HG03066 (cell line): Measurements from ENCODE around the gene CDC6.
"Not testable (repeated sequence)": the region's sequence is repeated elsewhere in the genome, so short reads cannot be mapped to it uniquely, and the experiment has no call there.

Experiments
- ATAC-seq: cut with Tn5 transposase; IDR thresholded peaks from one replicate; pipeline ENCODE4 v1.9.1; 2021; ENCODE audit warnings: low read depth; ENCODE audit not compliant: unreplicated experiment

CDC6 gene

DNA sequence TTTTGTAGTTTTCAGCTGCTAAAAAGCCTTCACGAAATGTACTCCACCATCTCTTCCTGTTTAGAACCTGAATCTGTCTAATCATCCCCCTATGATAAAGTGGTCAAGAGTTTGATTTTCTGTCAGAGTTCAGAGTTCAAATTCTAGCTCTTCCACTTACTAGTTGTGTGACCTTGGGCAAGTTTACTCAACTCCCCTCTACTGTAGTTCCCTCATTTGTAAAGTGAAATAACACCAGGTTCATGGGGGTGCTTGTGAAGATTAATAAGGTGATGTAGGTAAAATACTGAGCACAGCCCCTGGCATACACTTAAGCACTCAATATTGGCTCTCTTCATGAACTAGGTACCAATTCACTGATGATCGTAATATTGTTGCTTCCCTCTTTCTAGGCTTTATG lies 1.2 kb upstream of the CDC6 start:
- ATAC-seq: no peak

DNA sequence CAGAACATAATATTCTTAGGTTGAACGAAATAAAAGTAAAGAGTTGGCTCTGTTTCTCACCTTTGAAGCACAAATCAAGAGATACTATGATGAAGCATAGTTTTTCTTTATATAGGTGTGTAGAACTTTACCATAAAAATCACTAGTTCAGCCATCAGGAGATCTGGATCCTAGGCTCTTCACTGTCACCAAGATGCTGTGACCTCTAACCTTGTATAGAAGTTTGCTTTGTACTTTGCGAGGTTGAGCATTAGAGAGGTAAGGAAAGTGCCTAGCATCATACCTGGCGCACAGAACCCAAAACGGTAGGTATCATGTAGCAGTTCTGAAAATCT lies 553 bp upstream of the CDC6 start:
- no peak for ATAC-seq

DNA sequence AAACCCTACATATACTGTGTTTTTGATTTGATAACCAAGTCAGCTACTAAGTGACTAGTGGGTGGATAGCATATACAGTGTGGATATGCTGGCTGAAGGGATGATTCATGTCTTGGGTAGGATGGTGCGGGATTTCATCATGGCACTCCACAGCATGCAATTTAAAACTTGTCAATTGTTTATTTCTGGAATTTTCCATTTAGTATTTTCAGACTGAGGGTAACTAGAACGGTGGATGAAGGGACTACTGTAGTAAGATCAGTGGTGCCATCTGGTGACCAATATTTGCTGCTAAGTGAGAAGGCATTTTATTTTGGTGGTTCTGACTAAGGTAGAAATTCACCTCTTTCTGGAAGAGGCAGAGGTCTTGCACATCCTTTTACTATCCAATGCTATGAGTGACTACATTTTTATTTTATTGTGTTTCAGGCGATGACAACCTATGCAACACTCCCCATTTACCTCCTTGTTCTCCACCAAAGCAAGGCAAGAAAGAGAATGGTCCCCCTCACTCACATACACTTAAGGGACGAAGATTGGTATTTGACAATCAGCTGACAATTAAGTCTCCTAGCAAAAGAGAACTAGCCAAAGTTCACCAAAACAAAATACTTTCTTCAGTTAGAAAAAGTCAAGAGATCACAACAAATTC lies 3.1 kb downstream of the CDC6 start:
- no peak for ATAC-seq

DNA sequence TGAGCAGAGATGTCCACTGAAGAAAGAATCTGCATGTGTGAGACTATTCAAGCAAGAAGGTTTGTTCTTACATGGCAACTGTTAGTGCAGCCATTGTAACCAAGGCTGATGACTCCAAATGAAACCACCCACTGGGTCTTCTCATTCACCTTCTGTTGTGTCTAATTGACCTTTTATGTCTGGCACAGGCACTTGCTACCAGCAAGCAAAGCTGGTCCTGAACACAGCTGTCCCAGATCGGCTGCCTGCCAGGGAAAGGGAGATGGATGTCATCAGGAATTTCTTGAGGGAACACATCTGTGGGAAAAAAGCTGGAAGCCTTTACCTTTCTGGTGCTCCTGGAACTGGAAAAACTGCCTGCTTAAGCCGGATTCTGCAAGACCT lies 3.6 kb downstream of the CDC6 start:
- ATAC-seq: no peak

DNA sequence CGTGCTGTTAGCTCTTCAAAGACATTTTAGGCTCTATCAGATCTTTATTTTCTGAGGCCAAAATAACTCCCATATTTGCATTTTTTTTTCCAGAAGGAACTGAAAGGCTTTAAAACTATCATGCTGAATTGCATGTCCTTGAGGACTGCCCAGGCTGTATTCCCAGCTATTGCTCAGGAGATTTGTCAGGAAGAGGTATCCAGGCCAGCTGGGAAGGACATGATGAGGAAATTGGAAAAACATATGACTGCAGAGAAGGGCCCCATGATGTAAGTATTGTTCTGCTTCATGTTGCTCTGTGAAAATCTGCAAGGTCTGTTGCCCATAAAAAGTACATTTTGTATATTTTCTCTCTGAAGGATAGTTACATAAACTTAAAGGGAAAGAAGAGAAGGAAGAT lies 5.7 kb downstream of the CDC6 start:
- ATAC-seq: no peak

DNA sequence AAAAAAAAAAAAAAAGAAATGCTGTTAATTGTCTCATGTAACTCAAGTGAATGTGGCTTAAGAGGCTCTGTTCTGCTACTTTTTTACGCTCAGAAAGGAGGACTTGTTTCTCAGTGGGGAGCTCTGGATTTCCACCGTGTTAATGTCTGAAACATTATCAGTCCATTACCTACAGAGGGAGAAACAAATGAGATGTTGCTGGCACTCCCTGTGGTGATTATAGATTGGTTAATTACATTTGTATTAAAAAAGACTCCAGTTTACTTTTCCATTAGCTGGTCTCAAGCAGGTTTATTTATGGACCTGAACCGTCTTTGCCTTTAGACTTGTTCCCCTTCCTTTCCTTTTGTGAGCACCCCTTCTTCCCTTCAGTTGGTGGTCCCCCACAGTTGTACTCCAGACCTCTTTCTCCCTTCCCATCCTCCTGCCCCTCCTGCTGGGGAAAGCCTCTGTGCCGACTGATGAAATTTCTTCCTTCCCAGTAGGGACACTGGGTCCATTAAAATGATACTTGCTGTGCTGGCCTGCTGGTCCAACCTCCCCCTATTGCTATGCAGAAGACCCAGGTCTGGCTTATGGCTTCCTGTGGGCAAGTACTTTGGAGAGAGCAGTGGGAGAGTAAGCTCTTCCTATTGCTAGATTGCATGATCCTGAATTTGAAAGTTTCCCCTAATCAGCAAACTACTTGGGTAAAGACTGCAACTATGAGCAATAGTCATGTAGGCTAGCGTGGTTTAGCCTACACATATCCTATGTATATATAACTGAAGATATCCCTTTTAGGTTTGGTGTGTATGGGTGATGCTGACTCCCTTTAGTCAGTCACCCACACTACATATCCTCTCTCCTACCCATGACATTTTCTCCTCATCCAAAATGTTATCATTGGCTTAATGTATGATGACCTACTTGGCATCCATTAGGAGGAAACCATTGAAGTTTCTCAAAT lies 8.1 kb downstream of the CDC6 start:
- no peak for ATAC-seq

DNA sequence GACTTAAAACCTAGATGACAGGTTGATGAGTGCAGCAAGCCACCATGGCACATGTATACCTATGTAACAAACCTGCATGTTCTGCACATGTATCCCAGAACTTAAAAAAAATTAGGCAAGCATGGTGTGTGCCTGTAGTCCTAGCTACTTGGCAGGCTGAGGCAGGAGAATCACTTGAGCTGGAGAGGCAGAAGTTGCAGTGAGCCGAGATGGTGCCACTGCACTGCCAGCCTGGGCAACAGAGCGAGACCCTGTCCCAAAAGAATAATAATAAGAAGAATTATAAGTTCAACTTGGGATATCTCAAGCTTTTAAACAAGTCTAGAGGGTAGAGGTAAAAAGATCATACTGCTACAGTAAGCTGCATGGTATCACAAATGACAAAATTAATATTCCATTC lies 9.8 kb downstream of the CDC6 start:
- no peak for ATAC-seq

DNA sequence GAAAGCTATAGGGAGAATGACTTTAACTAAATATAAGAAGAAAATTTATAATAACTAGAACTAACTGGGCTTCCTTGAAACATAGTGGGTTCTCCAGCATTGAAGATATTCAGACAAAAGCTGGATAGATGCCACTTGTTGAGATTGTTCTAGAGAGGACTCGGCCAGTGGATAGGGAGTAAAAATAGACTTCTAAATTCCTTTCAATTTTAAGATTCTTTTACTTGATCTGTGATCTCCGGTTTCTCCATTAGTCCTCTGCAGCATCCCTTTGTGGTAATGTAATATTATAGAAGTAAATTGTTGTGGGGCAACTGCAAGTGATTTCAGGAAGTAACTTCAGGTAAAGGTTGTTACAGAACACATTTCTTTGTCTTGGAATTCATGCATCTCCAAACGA lies 11.0 kb downstream of the CDC6 start:
- no peak for ATAC-seq

DNA sequence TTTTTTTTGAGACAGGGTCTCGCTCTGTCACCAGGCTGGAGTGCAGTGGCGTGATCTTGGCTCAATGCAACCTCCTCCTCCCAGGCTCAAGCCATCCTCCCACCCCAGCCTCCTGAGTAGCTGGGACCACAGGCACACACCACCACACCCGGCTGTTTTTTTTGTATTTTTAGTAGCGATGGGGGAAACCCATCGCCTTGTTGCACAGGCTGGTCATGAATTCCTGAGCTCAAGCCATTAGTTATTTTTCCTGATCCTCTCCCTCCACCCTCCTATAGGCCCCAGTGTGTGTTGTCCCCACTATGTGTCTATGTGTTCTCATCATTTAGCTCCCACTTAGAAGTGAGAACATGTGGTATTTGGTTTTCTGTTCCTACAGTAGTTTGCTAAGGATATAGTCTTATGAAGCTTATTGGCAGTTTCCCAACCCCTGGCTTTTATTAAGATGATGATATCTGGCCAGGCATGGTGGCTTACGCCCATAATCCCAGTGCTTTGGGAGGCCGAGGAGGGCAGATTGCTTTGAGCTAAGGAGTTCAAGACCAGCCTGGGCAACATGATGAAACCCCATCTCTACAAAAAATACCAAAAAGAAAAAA lies 11.6 kb downstream of the CDC6 start:
- ATAC-seq: not testable (repeated sequence)

DNA sequence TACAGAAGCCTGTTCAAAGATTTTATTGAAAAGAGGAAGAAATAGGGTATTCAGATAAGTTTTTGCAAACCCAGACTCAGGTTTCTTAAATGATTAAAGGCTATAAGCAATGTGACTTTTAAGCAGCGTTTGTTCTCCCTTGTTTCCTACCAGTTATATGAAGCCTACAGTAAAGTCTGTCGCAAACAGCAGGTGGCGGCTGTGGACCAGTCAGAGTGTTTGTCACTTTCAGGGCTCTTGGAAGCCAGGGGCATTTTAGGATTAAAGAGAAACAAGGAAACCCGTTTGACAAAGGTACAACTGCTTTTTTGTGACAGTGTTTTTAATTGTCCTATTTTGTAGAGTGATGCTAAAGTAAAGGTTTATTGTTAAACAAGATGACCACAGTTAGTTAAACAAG lies 13.6 kb downstream of the CDC6 start:
- ATAC-seq: no peak

DNA sequence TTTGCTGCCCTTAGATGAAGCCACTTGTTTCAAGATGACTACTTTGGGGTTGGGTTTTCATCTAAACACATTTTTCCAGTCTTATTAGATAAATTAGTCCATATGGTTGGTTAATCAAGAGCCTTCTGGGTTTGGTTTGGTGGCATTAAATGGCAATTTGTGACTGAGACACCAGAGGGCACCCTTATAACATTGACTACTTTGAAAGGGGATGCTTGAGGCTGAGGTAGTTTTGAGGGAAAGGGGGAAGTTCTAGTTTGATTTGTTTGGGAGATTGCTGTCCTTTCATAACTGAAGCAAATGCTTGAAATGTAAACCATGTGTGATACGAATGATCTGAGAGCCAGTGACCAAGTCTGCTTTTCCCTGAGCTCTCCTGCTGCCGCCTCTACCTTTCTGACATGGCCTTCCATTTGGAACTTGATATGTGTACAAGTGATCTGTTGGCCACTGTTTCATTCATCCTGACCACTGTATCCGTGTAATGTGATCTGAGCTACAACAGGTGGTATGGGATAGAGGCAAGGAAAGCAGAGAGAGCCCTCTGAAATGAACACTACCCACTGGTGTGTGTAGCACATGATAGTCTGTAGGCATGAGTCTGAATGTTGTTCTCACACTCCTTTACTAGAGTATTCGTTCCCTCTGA lies 15.5 kb downstream of the CDC6 start:
- no peak for ATAC-seq

DNA sequence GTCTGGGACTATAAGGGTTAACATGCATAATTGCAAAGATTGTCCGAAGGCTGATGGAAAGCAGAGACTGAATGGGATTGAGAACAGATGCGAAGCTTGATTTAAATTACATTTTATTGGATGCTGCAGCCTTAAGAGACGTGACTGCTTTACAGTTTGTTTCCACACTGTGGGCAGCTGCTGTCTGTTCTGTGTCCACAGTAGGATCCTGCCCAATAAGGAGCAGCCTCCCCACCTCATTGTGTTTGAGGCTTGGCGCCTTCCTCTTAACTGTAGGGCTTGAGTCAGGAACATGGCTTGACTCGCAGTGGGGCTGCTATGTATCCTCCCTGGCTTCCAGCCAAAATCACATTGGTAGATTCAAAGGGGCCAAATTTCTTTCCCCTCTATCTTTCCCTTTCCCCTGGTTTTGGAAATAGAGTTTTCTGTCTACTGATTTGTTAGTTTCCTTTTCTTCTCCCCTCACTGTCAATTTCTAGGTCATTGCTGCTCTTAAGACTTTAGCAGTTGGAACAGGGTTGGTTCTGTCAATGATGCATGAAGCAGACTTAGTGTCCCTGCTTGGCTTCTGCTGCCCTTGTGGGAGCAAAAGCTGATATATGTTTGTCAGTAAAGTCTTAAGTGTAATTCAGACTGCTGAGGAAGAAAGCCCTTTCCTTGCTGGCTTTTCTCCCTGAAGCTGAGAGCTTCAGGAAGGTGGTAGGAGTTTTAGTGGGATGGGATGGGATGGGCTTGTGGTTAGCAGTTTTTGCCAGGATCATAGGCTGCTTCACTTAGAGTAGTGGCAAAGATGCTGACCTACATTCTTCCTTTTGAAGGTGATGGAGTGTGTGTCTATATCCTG lies 16.3 kb downstream of the CDC6 start:
- no peak for ATAC-seq

DNA sequence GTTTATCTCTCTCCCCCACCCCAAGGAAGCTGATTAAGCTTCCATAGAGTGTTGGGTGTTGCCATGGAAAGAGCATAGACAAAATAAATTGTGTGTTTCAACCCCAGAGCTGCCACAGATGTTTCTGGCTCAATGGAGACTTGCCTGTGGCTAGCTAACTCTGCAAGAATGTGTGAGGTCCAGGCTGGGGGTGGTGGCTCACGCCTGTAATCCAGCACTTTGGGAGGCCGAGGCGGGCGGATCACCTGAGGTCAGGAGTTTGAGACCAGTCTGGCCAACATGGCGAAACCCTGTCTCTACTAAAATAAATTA lies 16.8 kb downstream of the CDC6 start:
- ATAC-seq: not testable (repeated sequence)

DNA sequence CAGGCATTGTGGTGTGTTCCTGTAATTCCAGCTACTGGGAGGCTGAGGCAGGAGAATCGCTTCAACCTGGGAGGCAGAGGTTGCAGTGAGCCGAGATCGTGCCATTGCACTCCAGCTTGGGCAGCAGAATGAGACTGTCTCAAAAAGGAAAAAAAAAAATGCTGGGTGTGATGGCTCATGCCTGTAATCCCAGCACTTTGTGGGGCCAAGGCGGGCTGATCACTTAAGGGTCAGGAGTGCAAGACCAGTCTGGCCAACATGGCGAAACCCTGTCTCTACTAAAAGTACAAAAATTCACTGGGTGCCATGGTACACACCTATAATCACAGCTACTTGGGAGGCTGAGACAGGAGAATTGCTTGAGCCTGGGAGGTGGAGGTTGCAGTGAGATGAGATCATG lies 17.2 kb downstream of the CDC6 start:
- ATAC-seq: not testable (repeated sequence)

DNA sequence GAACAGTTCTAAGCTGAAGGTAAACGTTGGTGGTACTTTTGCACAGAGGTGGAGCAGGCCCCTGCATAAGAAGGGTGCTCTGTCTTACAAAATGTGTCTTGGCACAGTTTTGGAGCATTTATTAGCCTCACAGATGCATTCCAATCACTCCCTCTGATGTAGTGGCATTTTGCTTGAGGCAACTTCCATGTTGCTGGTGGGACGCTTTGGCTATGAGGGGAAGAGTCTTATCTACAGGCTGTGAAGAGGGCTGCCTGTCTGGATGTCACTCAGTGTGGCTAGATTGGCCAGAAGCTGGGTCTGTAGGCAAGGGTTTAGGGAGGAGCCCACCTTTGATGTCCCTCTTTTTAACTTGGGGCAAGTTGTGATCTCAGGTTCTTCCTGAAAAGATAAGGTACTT lies 18.7 kb downstream of the CDC6 start:
- ATAC-seq: no peak

DNA sequence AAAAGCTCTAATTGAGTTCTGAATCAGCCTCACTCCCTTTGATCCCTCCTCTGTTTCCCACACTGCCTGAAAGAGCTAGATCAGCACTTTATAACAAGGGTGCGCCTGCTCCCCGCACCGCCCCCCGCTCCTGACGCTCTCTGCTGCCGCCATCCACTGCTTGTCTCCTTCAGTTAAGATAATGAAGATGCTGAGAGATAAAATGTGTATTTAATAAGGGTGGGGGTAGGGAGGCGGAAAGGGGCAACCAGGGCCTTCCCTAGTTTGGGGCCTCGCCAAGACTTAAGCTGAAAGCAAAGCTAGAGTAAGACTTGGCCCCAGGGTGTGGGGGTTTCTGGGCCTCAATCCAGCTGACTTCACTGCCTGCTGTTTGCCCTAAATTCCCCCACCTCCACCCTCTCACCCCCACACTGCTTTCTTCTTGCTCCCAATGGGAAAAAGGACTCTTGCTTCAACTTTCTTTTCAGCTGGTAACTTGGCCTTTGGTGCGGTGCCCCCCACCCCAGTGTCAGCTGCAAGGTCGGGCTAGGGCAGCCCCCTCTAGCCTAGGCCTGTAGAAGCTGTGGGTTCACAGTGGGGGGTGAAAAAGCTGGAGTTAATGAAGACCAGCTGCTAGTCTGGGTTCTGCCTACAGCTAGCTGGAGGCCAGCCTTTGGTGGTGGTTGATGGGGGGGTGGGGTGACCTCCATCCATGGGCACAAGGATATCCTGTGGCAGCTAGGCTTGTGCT lies 19.5 kb downstream of the CDC6 start:
- ATAC-seq: no peak

DNA sequence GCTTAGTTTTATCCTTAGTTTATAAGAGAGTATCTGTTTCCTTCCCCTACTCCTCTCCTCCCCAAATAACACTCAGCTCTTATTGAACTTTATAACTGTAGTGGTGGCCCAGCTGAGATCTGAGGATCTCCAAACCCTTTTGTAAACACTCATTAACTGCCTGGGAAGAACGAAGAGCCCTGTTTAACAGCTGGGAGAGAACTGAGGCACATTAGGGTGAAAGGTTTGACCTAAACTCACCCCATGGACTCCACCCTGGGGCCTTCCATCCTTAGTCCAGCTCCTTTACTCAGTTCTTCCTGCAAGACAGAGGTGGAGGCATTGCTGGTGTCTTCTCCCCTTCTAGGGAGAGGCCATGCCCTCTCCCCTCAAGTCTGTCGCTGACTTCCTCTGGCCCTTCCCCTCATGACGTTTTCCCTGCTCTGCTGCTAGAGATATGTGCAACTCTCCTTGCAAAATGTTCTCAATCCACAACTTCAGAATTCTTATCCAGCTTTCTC lies 20.1 kb downstream of the CDC6 start:
- ATAC-seq: no peak

DNA sequence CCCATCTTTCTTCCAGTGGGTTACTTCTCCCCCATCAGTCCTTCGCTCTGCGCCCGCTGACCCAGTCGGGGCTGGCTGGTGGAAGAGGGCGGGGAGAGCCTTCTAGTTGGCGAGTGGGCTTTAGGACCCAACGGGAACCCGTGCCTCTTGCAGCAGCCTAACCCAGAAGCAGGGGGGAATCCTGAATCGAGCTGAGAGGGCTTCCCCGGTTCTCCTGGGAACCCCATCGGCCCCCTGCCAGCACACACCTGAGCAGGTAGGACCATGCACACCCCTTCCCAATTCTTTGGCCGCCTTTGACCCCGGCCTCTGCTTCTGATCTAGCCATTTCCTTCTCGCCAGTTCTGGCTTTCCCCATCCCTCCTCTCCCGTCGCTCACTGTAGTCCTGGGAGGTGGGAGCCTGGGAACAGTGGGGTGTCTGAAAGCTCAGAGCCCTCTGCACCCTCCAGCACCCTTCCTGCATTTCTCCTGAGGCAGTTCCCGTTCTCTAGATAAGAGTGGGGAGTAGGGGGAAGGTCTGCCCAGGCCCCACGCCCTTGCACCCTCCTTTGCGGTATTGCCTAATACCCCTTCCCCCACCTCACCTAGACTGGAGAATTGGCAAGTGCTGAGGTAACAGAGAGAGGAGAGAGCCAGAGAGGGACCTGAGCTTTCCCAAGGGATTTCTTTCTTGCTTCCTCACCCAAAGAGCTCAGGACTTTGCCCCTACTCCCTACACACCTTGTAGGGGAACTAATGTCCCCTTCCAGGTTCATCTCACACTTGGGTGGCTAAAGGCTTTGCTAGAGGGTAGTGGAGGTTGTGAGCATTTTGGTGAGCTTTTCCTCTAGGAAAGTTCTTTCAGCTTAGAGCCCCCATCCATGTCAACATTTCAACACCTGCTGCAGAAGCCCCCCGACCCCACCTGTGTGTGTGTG lies 21.6 kb downstream of the CDC6 start, which contains the start of gene RARA:
RARA (plus strand) TSS at position 150 of the 918 bp plus-strand sequence. CDS start 22,039 bp downstream, outside the sequence.
- ATAC-seq: peak; percentile 51
